HG03196 (cell line): ENCODE results near the gene CD200R1.
A peak's percentile ranks its signal among the peaks of the same experiment; 100 is the strongest.
"Not testable (repeated sequence)": the region's sequence is repeated elsewhere in the genome, so short reads cannot be mapped to it uniquely, and the experiment has no call there.

ENCODE experiments used
- ATAC-seq: cut with Tn5 transposase; IDR thresholded peaks from one replicate; pipeline ENCODE4 v1.9.1; 2021; ENCODE audit not compliant: unreplicated experiment

The CD200R1 gene

DNA sequence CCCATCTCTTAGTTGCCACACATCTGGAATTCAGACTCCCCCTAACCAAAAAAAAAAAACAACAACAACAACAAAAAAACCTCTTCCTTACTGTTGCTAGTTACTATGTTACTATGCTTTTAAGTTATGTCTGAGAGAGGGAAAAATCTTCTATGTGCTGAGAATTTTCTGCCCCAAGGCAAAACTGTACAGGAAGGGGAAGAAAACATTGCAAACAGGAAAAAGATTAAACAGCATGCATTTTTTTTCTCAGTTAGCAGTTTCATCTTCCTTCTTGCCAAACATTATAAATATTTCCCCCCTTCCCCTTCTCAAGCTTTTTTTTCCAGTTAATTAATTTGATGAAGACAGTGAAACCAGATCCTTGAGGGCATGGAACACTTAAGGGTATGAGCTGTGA, 1.1 kb upstream of the CD200R1 start:
- ATAC-seq = no peak

GRCh38 chr3:112974178-112974517, 755 bp downstream of the CD200R1 start:
- ATAC-seq = no peak

GRCh38 chr3:112973325-112974177, 1.4 kb downstream of the CD200R1 start:
- peak; percentile 86 for ATAC-seq

- no peak for ATAC-seq
Observed at GRCh38 chr3:112972158-112972557, 2.7 kb downstream of the CD200R1 start.

- no peak for ATAC-seq
Observed at GRCh38 chr3:112967828-112968227, 7.1 kb downstream of the CD200R1 start.

- no peak for ATAC-seq
Observed at GRCh38 chr3:112967425-112967824, 7.5 kb downstream of the CD200R1 start.

DNA sequence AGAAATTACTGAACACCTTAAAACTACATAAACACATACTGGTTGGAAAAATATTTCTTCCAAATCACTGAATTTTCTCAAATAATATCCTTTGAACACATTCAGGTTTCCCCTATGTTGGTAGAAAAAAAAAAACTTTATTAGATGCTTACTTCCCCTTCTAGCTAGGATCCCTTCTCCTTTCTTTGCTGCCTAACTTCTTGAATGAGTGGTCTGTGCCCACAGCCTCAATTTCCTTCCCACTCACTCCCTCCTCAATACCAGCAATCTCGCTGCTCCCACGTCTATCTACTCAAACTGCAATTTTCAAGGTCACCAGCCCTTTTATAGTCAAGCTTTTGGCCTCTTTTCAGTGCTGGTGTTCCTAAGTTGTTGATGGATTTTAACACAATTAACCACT, 8.3 kb downstream of the CD200R1 start:
- no peak for ATAC-seq

DNA sequence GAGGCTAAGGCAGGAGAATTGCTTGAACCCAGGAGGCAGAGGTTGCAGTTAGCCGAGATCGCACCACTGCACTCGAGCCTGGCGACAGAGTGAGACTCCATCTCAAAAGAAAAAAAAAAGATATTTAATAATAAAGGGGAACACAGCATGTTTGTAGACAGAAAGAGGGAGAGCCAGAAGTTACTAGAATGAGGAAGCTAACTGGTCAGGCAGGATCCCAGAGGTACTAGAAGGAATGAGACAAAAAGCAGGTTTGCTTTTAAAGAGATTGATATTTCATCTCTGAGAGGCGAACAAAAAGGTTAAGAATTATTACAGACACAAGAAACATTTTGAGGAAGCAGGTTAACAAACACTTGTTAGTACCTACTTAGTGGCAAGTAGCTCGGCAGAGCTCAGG, 9.2 kb downstream of the CD200R1 start:
- ATAC-seq = no peak

- no peak for ATAC-seq
Observed at GRCh38 chr3:112963683-112964082, 11.2 kb downstream of the CD200R1 start.

DNA sequence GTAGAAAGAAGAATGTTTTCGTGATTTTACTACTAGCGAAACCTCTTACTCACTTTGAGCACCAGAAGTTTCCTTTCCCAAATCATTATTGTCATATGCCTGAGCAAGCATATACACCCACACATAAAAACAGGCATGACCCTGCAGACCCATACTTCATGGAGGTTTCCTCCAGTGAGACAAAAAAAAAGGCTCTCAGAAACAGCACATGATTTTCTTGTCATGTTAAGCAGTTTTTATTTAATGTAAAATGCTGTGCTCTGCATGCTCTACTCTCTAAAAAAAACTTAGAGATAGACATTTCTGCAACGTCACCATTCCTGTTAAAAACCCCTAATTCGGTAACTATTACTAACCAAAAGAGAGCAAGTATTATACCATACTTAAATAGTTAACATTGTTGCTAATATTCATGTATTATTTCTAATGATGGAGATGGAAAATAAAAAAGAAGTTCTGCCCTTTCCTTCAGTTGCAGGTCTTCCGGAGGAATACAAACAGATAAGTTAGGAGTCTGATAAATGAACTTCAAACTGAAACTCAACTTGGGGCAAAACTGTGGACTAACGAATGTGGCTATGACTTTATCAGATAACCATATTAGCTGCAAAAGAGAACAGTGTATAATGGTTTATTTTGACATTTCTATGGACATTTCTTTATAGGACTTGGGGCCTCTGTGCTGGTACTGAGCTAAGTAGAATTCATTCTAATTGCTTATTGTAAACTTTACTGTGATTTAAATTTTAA, 15.9 kb downstream of the CD200R1 start:
- peak; percentile 63 for ATAC-seq

DNA sequence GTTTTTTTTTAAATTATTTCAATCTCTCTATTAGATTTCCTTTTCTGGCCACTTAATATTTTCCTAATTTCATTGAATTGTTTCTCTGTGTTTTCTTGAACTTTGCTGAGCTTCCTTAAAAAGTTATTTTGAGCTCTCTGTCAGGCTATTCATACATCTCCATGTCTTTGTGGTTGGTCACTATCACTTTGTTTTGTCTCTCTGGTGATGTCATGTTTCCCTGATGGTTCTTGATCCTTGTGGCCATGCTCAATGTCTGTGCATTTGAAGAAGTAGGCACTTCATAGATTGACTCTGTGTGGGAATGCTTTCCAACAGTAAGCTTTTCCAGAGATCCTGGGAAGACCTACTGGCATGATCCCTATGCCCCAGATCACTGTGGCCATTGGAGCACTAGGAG, 18.6 kb downstream of the CD200R1 start:
- no peak for ATAC-seq

DNA sequence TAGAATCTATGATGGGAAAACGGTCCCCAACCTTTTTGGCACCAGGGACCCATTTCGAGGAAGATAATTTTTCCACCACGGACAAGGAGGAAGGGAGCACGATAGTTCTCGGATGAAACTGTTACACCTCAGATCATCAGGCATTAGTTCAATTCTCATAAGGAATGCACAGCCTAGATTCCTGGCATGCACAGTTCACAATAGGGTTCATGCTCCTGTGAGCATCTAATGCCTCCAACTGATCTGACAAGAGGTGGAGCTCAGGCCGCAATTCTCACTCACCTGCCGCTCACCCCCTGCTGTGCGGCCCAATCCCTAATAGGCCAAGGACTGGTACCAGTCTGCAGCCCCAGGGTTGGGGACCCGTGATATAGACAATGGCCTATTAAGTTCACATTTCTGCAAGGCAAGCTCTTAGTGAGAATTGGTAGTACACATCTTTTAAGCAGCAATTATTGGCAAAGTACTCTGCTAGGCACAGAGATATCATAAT, 26.5 kb downstream of the CD200R1 start:
- ATAC-seq = no peak

DNA sequence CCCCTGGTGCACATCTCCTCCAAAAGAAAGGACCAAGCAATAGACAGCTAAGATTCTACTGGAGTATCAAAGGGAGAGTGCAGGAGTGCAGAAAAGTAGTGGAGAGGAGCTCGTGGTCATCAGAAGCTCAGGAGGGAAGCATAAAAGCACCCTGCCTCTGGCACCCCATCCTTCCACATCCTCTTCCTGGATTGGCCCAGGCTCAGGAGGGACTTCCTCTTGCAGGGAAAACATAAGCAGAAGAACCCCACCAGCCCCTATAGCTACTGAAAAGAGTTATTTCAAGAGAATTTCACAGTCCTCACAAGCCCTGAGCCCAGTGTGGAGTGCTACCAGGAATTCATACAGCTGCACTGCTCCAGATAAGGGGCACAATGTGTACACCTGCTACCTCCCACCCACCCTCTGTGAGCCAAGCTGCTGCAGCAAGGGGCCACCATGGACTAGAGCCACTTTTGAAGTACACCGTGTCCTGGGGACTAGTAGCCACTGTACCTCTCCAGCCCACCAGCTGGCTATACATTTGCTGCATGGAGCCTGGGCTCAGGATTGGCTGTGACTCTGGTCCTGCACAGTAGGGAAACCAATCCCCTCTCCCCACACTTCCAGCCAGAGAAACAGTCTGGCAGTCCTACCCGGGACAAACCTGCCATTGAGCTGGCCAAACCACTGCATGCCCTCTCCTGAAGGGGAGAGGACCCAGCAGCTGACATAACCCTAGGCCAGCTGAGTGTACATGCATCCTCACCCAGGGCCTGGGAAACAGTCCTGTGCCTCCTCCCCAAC, 43.0 kb downstream of the CD200R1 start:
- ATAC-seq = no peak

DNA sequence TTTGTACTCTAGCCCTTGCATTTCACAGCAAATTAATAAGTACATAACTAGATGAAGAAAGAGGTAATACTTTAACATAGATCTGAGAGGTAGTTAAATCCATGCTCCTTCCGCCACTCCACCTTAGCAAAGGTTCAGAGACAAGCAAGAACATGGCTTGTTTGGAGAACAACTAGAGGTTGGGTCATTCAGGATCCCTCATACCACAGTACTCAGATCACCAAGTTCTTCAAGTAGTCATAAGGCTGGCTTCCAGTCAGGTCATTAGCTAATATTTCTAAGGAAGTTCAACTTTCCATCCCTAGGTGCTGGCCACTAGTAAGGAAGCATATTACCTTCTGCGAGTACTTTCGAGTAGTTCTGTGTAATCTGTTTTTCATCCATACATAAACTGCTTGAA, 44.1 kb downstream of the CD200R1 start:
- no peak for ATAC-seq

DNA sequence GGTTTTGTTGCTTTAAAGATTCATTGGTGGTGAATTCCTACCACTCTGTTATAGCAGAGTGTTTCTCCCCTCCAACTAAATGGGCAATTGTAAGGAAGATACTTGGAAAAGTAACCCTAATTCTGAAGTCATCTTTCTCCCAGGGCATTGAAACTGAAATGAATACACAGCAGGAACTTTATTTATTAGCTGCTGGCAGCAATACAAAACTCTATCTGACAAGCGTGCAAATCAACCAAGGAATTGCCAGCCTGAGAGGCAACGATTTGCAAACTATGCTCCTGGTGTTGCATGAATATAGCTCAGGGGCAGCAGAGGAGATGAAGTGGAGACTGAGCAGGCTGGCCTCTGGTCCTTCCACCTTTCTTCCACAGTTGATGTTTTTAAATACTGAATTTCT, 48.9 kb downstream of the CD200R1 start:
- no peak for ATAC-seq

- no peak for ATAC-seq
Observed at GRCh38 chr3:112925560-112925959, 49.3 kb downstream of the CD200R1 start.

- not testable (repeated sequence) for ATAC-seq
Observed at GRCh38 chr3:112919541-112919940, 55.4 kb downstream of the CD200R1 start.

DNA sequence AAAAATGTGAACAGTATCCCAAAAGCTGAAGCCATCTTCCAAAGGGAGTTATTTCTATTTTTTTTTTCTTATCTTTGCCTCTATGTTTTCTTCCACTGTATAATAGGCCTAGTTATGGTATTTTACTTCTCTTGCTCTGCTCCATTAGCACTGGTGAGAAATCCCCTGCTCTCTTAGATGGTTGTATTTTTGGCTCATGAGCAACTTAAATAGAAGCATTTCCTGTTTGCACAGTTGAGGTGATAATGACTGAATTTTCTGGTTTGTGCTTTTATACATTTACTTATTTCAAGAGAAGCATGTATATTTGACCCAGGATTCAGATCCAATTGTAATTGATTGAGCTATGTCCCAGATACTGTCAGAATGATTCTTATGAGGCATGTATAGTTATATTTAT, 66.7 kb downstream of the CD200R1 start:
- ATAC-seq = peak; percentile 98

GRCh38 chr3:112904786-112905185, 70.1 kb downstream of the CD200R1 start:
- ATAC-seq = no peak

- no peak for ATAC-seq
Observed at GRCh38 chr3:112900113-112900512, 74.8 kb downstream of the CD200R1 start.

- ATAC-seq = no peak
Observed at GRCh38 chr3:112897791-112898190, 77.1 kb downstream of the CD200R1 start.
